Skin of body (tissue), 2 donors: ENCODE measurements around the gene S1PR5. TPM values are rescaled to one million over a fixed set of nuclear protein-coding genes. Genes with fewer than 3 reads are reported as not detected.
"Not testable (repeated sequence)": the region's sequence is repeated elsewhere in the genome, so short reads cannot be mapped to it uniquely, and the experiment has no call there.

Source experiments
- DNase-seq: peaks from one replicate; lab custom pipeline; 2025; lab: John Stamatoyannopoulos, UW
- total RNA-seq: library from RNA; depleted of rRNA; stranded (reverse); fragments of >200 nt; gene quantifications from one replicate; pipeline ENCODE4 v1.2.3, GENCODE V29; 2014

S1PR5 gene
- total RNA-seq, 1 donor from 2014 or later, result 6.6 TPM

- no peak for DNase-seq
Measured at GRCh38 chr19:10544242-10544752, 27.1 kb upstream of the S1PR5 start.

GRCh38 chr19:10543420-10544241 is 26.4 kb upstream of the S1PR5 start, which contains the start of gene ATG4D:
Gene ATG4D, plus strand, starts transcription at chr19:10543904. Its CDS starts 187 bp downstream, at chr19:10544091.
- DNase-seq, result no peak

- DNase-seq, result no peak
Measured at GRCh38 chr19:10543059-10543419, 25.8 kb upstream of the S1PR5 start.

GRCh38 chr19:10539016-10539415 is 21.8 kb upstream of the S1PR5 start:
- not testable (repeated sequence) for DNase-seq

GRCh38 chr19:10538204-10538983 is 21.1 kb upstream of the S1PR5 start:
- DNase-seq, result no peak

GRCh38 chr19:10537668-10538067 is 20.4 kb upstream of the S1PR5 start:
- no peak for DNase-seq

- no peak for DNase-seq
Measured at GRCh38 chr19:10535613-10536012, 18.4 kb upstream of the S1PR5 start.

- DNase-seq, result peak; percentile 36
Measured at GRCh38 chr19:10533646-10534386, 16.6 kb upstream of the S1PR5 start.

- no peak for DNase-seq
Measured at GRCh38 chr19:10532457-10532856, 15.2 kb upstream of the S1PR5 start.

GRCh38 chr19:10526887-10527286 is 9.6 kb upstream of the S1PR5 start:
- not testable (repeated sequence) for DNase-seq

- no peak for DNase-seq
Measured at GRCh38 chr19:10525636-10526035, 8.4 kb upstream of the S1PR5 start.

- DNase-seq, result no peak
Measured at GRCh38 chr19:10523135-10523636, 5.9 kb upstream of the S1PR5 start.

GRCh38 chr19:10521461-10522171 is 4.4 kb upstream of the S1PR5 start:
- no peak for DNase-seq

- no peak for DNase-seq
Measured at GRCh38 chr19:10520652-10521318, 3.5 kb upstream of the S1PR5 start.

GRCh38 chr19:10519421-10519820 is 2.2 kb upstream of the S1PR5 start:
- no peak for DNase-seq

- DNase-seq, result no peak
Measured at GRCh38 chr19:10518444-10519361, 1.5 kb upstream of the S1PR5 start.

GRCh38 chr19:10517760-10518443 is 655 bp upstream of the S1PR5 start:
- DNase-seq, result no peak

- DNase-seq, result no peak
Measured at GRCh38 chr19:10516671-10517286, 468 bp downstream of the S1PR5 start.
